HepG2 (cell line): ENCODE data around the gene ATP5F1E. TPM values are rescaled to one million over a fixed set of nuclear protein-coding genes. Genes with fewer than 3 reads are reported as not detected.

Source experiments
- EEA1 ChIP-seq: sonication (generic); formaldehyde crosslinking; IDR thresholded peaks from 2 replicates; pipeline ENCODE4 v1.5.1; 2020; ENCODE audit warnings: mild to moderate bottlenecking, missing genetic modification reagents, borderline replicate concordance
- EHMT2 ChIP-seq: fragments of 200-600 bp; sonication (generic); IDR thresholded peaks from 2 replicates; pipeline ENCODE4 v1.7.0; 2017; ENCODE audit warnings: antibody characterized with exemption, low read depth, low read length, borderline replicate concordance
- FOXP1 ChIP-seq, 2 experiments: fragments of 450-650 bp in 1 of 2; IDR thresholded peaks; 2 replicates each; pipeline ENCODE4 v1.6.1; 2017 to 2018; ENCODE audit warnings: antibody characterized with exemption in 1 of 2
- HOXA5 ChIP-seq: sonication (generic); formaldehyde crosslinking; IDR thresholded peaks from 2 replicates; pipeline ENCODE4 v1.4.0; 2020; ENCODE audit warnings: missing genetic modification reagents
- MIXL1 ChIP-seq: IDR thresholded peaks from 2 replicates; pipeline ENCODE4 v1.6.1; 2016
- MTF1 ChIP-seq: sonication (generic); formaldehyde crosslinking; IDR thresholded peaks from 2 replicates; pipeline ENCODE4 v1.5.0; 2020; ENCODE audit warnings: missing genetic modification reagents
- MTF2 ChIP-seq: sonication (generic); formaldehyde crosslinking; IDR thresholded peaks from 2 replicates; pipeline ENCODE4 v1.5.0; 2020; ENCODE audit warnings: missing genetic modification reagents, borderline replicate concordance
- MZF1 ChIP-seq: sonication (generic); formaldehyde crosslinking; IDR thresholded peaks from 2 replicates; pipeline ENCODE4 v1.8.1; 2023; ENCODE audit warnings: mild to moderate bottlenecking, missing genetic modification reagents, borderline replicate concordance
- NONO ChIP-seq, 2 experiments: fragments of 450-650 bp in 1 of 2; sonication (generic) in 1 of 2; formaldehyde crosslinking in 1 of 2; IDR thresholded peaks in 1 of 2; conservative IDR thresholded peaks in 1 of 2; 2 replicates each; pipeline versions ENCODE4 v1.6.1 to v1.8.0; 2017 to 2022; ENCODE audit warnings: mild to moderate bottlenecking in 1 of 2, missing genetic modification reagents in 1 of 2, moderate library complexity in 1 of 2
- SALL1 ChIP-seq: sonication (generic); formaldehyde crosslinking; IDR thresholded peaks from 2 replicates; pipeline ENCODE4 v1.8.0; 2022; ENCODE audit warnings: mild to moderate bottlenecking, missing genetic modification reagents
- TARDBP ChIP-seq: sonication (generic); formaldehyde crosslinking; IDR thresholded peaks from 2 replicates; pipeline ENCODE4 v1.8.0; 2022; ENCODE audit warnings: mild to moderate bottlenecking, missing genetic modification reagents
- THAP7 ChIP-seq: sonication (generic); formaldehyde crosslinking; IDR thresholded peaks from 2 replicates; pipeline ENCODE4 v1.8.1; 2023; ENCODE audit warnings: mild to moderate bottlenecking, missing genetic modification reagents
- ZFP62 ChIP-seq: sonication (generic); formaldehyde crosslinking; IDR thresholded peaks from 2 replicates; pipeline ENCODE4 v1.4.0; 2020; ENCODE audit warnings: missing genetic modification reagents
- ZFP91 ChIP-seq: sonication (generic); formaldehyde crosslinking; IDR thresholded peaks from 2 replicates; pipeline ENCODE4 v1.9.0; 2022; ENCODE audit warnings: missing genetic modification reagents, mild to moderate bottlenecking, borderline replicate concordance
- ZFY ChIP-seq: sonication (generic); formaldehyde crosslinking; IDR thresholded peaks from 2 replicates; pipeline ENCODE4 v1.4.0; 2020; ENCODE audit warnings: missing genetic modification reagents
- ZMYM4 ChIP-seq: sonication (generic); formaldehyde crosslinking; IDR thresholded peaks from 2 replicates; pipeline ENCODE4 v1.8.1; 2023; ENCODE audit warnings: mild to moderate bottlenecking, missing genetic modification reagents
- ZNF121 ChIP-seq: sonication (generic); formaldehyde crosslinking; IDR thresholded peaks from 2 replicates; pipeline ENCODE4 v1.5.0; 2020; ENCODE audit warnings: mild to moderate bottlenecking, missing genetic modification reagents
- ZNF20 ChIP-seq: sonication (generic); formaldehyde crosslinking; IDR thresholded peaks from 2 replicates; pipeline ENCODE4 v1.4.0; 2020; ENCODE audit warnings: mild to moderate bottlenecking, moderate library complexity, missing genetic modification reagents
- ZNF430 ChIP-seq: sonication (generic); formaldehyde crosslinking; IDR thresholded peaks from 2 replicates; pipeline ENCODE4 v1.9.0; 2021; ENCODE audit warnings: mild to moderate bottlenecking, missing genetic modification reagents
- ZNF501 ChIP-seq: sonication (generic); formaldehyde crosslinking; IDR thresholded peaks from 2 replicates; pipeline ENCODE4 v1.5.1; 2020; ENCODE audit warnings: mild to moderate bottlenecking, moderate library complexity, missing genetic modification reagents
- polyA plus RNA-seq, 8 experiments: library from polyadenylated mRNA; depleted of rRNA in 3 of 8; stranded (reverse) in 7 of 8; unstranded in 1 of 8; fragments of >200 nt; fragmentation: Illumina TruSeq in 4 of 8; extraction: Trizol in 4 of 8; gene quantifications; 2 replicates each; pipeline versions ENCODE4 v1.2.1 to v1.2.3, GENCODE V29; 2011 to 2016; ENCODE audit warnings: low read depth in 4 of 8, missing spikeins in 1 of 8, mixed read lengths in 1 of 8; ENCODE audit not compliant: insufficient read depth in 1 of 8
- total RNA-seq, 5 experiments: library from RNA; depleted of rRNA; stranded (reverse); fragments of >200 nt; fragmentation: Illumina TruSeq; extraction: Trizol; gene quantifications; 2 replicates each; pipeline ENCODE4 v1.2.3, GENCODE V29; 2016; ENCODE audit warnings: low read depth in 1 of 5
- TF ChIP-seq, protein P1 (sequence below): sonication (generic); formaldehyde crosslinking; IDR thresholded peaks from 2 replicates; pipeline ENCODE4 v1.4.0; 2020; ENCODE audit warnings: missing genetic modification reagents; ENCODE audit errors: not compliant biosample characterization
- TF ChIP-seq, protein P2 (sequence below): sonication (generic); formaldehyde crosslinking; IDR thresholded peaks from 2 replicates; pipeline ENCODE4 v1.4.0; 2020; ENCODE audit warnings: mild to moderate bottlenecking, missing genetic modification reagents
- TF ChIP-seq, protein P3 (sequence below): sonication (generic); formaldehyde crosslinking; IDR thresholded peaks from 2 replicates; pipeline ENCODE4; 2020; ENCODE audit warnings: missing genetic modification reagents, mild to moderate bottlenecking, borderline replicate concordance

The ATP5F1E gene
- total and polyA plus RNA-seq, 2 of the 13 experiments (the other 11 are each of a cell fraction or from before 2014, with no cell fraction given): 121 to 134 TPM

- TF ChIP-seq ZNF121 (CRISPR knock-in tag) (no peak), EHMT2 (no peak), MTF2 (CRISPR knock-in tag) (no peak), NONO (IDR thresholded peaks at IDR 0.05) (no peak), NONO (CRISPR knock-in tag; conservative IDR thresholded peaks at IDR 0.05) (no peak), ZNF20 (CRISPR knock-in tag) (no peak), MTF1 (CRISPR knock-in tag) (0 out of 2 replicates have a peak, but pooled peaks have one; percentile 48), ZNF501 (CRISPR knock-in tag) (peak; percentile 64; the same call in 1 of the 2 replicates), EEA1 (no peak), ZMYM4 (CRISPR knock-in tag) (peak; percentile 38; the same call in 1 of the 2 replicates), ZFP91 (CRISPR knock-in tag) (no peak), MIXL1 (CRISPR knock-in tag) (no peak), ZFY (CRISPR knock-in tag) (peak; percentile 43), ZNF430 (CRISPR knock-in tag) (peak; percentile 82; the same call in 1 of the 2 replicates), TARDBP (CRISPR knock-in tag) (0 out of 2 replicates have a peak, but pooled peaks have one; percentile 12), ZFP62 (CRISPR knock-in tag) (no peak), MZF1 (CRISPR knock-in tag) (no peak), SALL1 (CRISPR knock-in tag) (no peak; the same call in 1 of the 2 replicates), THAP7 (0 out of 2 replicates have a peak, but pooled peaks have one; percentile 13), HOXA5 (no peak), FOXP1 (IDR thresholded peaks at IDR 0.05) (no peak), FOXP1 (CRISPR knock-in tag; IDR thresholded peaks at IDR 0.05) (no peak)
- TF ChIP-seq, protein P1, sequence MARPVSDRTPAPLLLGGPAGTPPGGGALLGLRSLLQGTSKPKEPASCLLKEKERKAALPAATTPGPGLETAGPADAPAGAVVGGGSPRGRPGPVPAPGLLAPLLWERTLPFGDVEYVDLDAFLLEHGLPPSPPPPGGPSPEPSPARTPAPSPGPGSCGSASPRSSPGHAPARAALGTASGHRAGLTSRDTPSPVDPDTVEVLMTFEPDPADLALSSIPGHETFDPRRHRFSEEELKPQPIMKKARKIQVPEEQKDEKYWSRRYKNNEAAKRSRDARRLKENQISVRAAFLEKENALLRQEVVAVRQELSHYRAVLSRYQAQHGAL (CRISPR knock-in tag): no peak
- TF ChIP-seq, protein P2, sequence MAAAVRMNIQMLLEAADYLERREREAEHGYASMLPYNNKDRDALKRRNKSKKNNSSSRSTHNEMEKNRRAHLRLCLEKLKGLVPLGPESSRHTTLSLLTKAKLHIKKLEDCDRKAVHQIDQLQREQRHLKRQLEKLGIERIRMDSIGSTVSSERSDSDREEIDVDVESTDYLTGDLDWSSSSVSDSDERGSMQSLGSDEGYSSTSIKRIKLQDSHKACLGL: no peak
- TF ChIP-seq, protein P3, sequence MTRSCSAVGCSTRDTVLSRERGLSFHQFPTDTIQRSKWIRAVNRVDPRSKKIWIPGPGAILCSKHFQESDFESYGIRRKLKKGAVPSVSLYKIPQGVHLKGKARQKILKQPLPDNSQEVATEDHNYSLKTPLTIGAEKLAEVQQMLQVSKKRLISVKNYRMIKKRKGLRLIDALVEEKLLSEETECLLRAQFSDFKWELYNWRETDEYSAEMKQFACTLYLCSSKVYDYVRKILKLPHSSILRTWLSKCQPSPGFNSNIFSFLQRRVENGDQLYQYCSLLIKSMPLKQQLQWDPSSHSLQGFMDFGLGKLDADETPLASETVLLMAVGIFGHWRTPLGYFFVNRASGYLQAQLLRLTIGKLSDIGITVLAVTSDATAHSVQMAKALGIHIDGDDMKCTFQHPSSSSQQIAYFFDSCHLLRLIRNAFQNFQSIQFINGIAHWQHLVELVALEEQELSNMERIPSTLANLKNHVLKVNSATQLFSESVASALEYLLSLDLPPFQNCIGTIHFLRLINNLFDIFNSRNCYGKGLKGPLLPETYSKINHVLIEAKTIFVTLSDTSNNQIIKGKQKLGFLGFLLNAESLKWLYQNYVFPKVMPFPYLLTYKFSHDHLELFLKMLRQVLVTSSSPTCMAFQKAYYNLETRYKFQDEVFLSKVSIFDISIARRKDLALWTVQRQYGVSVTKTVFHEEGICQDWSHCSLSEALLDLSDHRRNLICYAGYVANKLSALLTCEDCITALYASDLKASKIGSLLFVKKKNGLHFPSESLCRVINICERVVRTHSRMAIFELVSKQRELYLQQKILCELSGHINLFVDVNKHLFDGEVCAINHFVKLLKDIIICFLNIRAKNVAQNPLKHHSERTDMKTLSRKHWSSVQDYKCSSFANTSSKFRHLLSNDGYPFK (CRISPR knock-in tag): peak; percentile 59; the same call in 1 of the 2 replicates
These were observed 50.3 kb downstream of the ATP5F1E start (continued) for GRCh38 chr20:58981628-58982364.
